HepG2 (cell line): ENCODE results near the gene CST4. TPM values are rescaled to one million over a fixed set of nuclear protein-coding genes. Genes with fewer than 3 reads are reported as not detected.
A peak's percentile ranks its signal among the peaks of the same experiment; 100 is the strongest.

ENCODE experiments used
- ATAC-seq: fragments of 200-7000 bp; cut with Tn5 transposase; 3 replicates; pipeline ENCODE4 v1.9.1; 2020; ENCODE audit warnings: mild to moderate bottlenecking, moderate library complexity
- BruUV-seq: library from RNA; stranded (reverse); fragments of 400-500 nt; replicated peaks from 2 replicates; lab custom pipeline; 2021; lab: Mats Ljungman, UMichigan
- CTCF ChIA-PET: fragments of 300-600 bp; formaldehyde crosslinking; extraction: SDS; loops from one replicate; lab custom pipeline; 2021; ENCODE audit warnings: low total read pairs, inconsistent platforms, low intra/inter-chr PET ratio; lab: Yijun Ruan, JAX
- POLR2A ChIA-PET: fragments of 350-600 bp; sonication (Branson Sonifier 250); formaldehyde crosslinking; loops from one replicate; lab custom pipeline; 2020; ENCODE audit warnings: antibody characterized with exemption, inconsistent platforms; lab: Yijun Ruan, JAX
- DNase-seq: peaks from one replicate; pipeline ENCODE4 v3.0.0-alpha.2; 2015; ENCODE audit warnings: low spot score
- FAIRE-seq: peaks from 3 replicates; lab custom pipeline; 2011; peaks lifted over from hg19 to GRCh38; lab: Jason Lieb, UNC
- H2AFZ ChIP-seq: one replicate; pipeline ENCODE4 v1.6.1; 2011; ENCODE audit warnings: low read length, inconsistent platforms
- H3K27ac ChIP-seq: fragments of 300-600 bp; 3 replicates; pipeline ENCODE4 v1.8.0; 2011; ENCODE audit warnings: mixed run types, mild to moderate bottlenecking, mixed read lengths, low read length, inconsistent platforms; ENCODE audit not compliant: insufficient read depth; ENCODE audit errors: extremely low read length
- H3K27me3 ChIP-seq, 2 experiments: fragments of 200-600 bp in 1 of 2; 2 replicates in 1 of 2; 3 replicates in 1 of 2; pipeline versions ENCODE4 v1.6.0 to v1.8.0; 2011; ENCODE audit warnings: low read length in 2 of 2, mild to moderate bottlenecking in 2 of 2, moderate library complexity in 2 of 2, inconsistent platforms in 1 of 2; ENCODE audit not compliant: insufficient read depth in 2 of 2, control insufficient read depth in 1 of 2
- H3K36me3 ChIP-seq, 2 experiments: fragments of 200-600 bp in 1 of 2; replicated peaks in 1 of 2; 2 replicates in 1 of 2; 3 replicates in 1 of 2; pipeline versions ENCODE4 v1.5.1 to v1.8.0; 2011; ENCODE audit warnings: low read length in 2 of 2, inconsistent platforms in 1 of 2; ENCODE audit not compliant: insufficient read depth in 2 of 2, control insufficient read depth in 1 of 2
- H3K4me1 ChIP-seq: 2 replicates; pipeline ENCODE4 v1.5.1; 2012; ENCODE audit warnings: low read length, inconsistent platforms; ENCODE audit not compliant: insufficient read depth
- H3K4me2 ChIP-seq: 2 replicates; pipeline ENCODE4 v1.6.0; 2011; ENCODE audit warnings: low read depth, low read length, inconsistent platforms
- H3K4me3 ChIP-seq, 3 experiments: fragments of 200-600 bp in 1 of 3; sonication (generic), shearing (Covaris generic) in 1 of 3; replicated peaks in 1 of 3; 2 replicates each; pipeline ENCODE4 v1.5.1; 2011 to 2016; ENCODE audit warnings: low read length in 3 of 3, inconsistent platforms in 2 of 3, low read depth in 2 of 3, mild to moderate bottlenecking in 2 of 3, control low read depth in 1 of 3, mixed read lengths in 1 of 3; ENCODE audit not compliant: insufficient read depth in 1 of 3
- H3K79me2 ChIP-seq: one replicate; pipeline ENCODE4 v1.6.1; 2011; ENCODE audit warnings: low read length, inconsistent platforms; ENCODE audit not compliant: insufficient read depth
- H3K9ac ChIP-seq: 2 replicates; pipeline ENCODE4 v1.6.0; 2011; ENCODE audit warnings: mild to moderate bottlenecking, low read depth, low read length, inconsistent platforms; ENCODE audit not compliant: insufficient read depth
- H3K9me3 ChIP-seq: 2 replicates; pipeline ENCODE4 v1.5.1; 2012; ENCODE audit warnings: mild to moderate bottlenecking, low read length
- H4K20me1 ChIP-seq: 2 replicates; pipeline ENCODE4 v1.6.0; 2011; ENCODE audit warnings: inconsistent platforms, mild to moderate bottlenecking, low read length, moderate library complexity; ENCODE audit not compliant: insufficient read depth
- MAFF ChIP-seq: IDR thresholded peaks from 2 replicates; pipeline ENCODE4 v1.6.1; 2011; ENCODE audit warnings: low read depth, low read length, improper control_type of control experiment
- MAFG ChIP-seq: sonication (generic); formaldehyde crosslinking; IDR thresholded peaks from 2 replicates; pipeline ENCODE4 v1.5.1; 2020; ENCODE audit warnings: mild to moderate bottlenecking, missing genetic modification reagents
- MAFK ChIP-seq, 2 experiments: IDR thresholded peaks in 1 of 2; conservative IDR thresholded peaks in 1 of 2; 2 replicates each; pipeline ENCODE4 v1.6.1; 2011; ENCODE audit warnings: improper control_type of control experiment in 2 of 2, low read length in 2 of 2
- RAD21 ChIP-seq: fragments of 450-650 bp; formaldehyde crosslinking; IDR thresholded peaks from 2 replicates; pipeline ENCODE4 v1.5.0; 2020; ENCODE audit warnings: mild to moderate bottlenecking
- WGBS: methylation state at CpG from one replicate; pipeline ENCODE4 v1.1.6; 2017; ENCODE audit warnings: low lambda C conversion rate; 5-methylcytosine and 5-hydroxymethylcytosine counted together
- in situ Hi-C: cut with HindIII; loops from 2 replicates; pipeline ENCODE4 v1.10.0; 2017; ENCODE audit warnings: low pct_unique_long_range_greater_than_20kb; ENCODE audit not compliant: extremely low pct_ligation_motif_present
- intact Hi-C: fragments of 100-400 bp; cut with micrococcal nuclease; formaldehyde crosslinking; loops from one replicate; pipeline ENCODE4 v1.10.0; 2022; ENCODE audit not compliant: unreplicated experiment
- polyA plus RNA-seq, 8 experiments: library from polyadenylated mRNA; depleted of rRNA in 3 of 8; stranded (reverse) in 7 of 8; unstranded in 1 of 8; fragments of >200 nt; fragmentation: Illumina TruSeq in 4 of 8; extraction: Trizol in 4 of 8; gene quantifications; 2 replicates each; pipeline versions ENCODE4 v1.2.1 to v1.2.3, GENCODE V29; 2011 to 2016; ENCODE audit warnings: low read depth in 4 of 8, missing spikeins in 1 of 8, mixed read lengths in 1 of 8; ENCODE audit not compliant: insufficient read depth in 1 of 8
- total RNA-seq, 5 experiments: library from RNA; depleted of rRNA; stranded (reverse); fragments of >200 nt; fragmentation: Illumina TruSeq; extraction: Trizol; gene quantifications; 2 replicates each; pipeline ENCODE4 v1.2.3, GENCODE V29; 2016; ENCODE audit warnings: low read depth in 1 of 5
- TF ChIP-seq, protein P1 (sequence below): sonication (generic); formaldehyde crosslinking; IDR thresholded peaks from 2 replicates; pipeline ENCODE4 v1.4.0; 2020; ENCODE audit warnings: missing genetic modification reagents
- TF ChIP-seq, protein P2 (sequence below): sonication (generic); formaldehyde crosslinking; IDR thresholded peaks from 2 replicates; pipeline ENCODE4 v1.5.0; 2020; ENCODE audit warnings: mild to moderate bottlenecking, missing genetic modification reagents
- TF ChIP-seq, protein P3 (sequence below): sonication (generic); formaldehyde crosslinking; IDR thresholded peaks from 2 replicates; pipeline ENCODE4 v1.4.0; 2020; ENCODE audit warnings: missing genetic modification reagents

CST4 gene
- total and polyA plus RNA-seq, 2 of the 13 experiments (the other 11 are each of a cell fraction or from before 2014, with no cell fraction given): not detected

GRCh38 chr20:23656372-23656771 is 32.5 kb downstream of the CST4 start:
- FAIRE-seq (no peak), DNase-seq (no peak), ATAC-seq (no peak)
- Histone ChIP-seq H3K4me2 (no peak overlapping the region), H3K9ac (no peak overlapping the region), H3K27ac (no peak overlapping the region), H3K4me3 (no peak overlapping the region), H3K4me1 (peaks cover 92% of the 10 kb centered on the region), H3K79me2 (peaks cover 5% of the 10 kb centered on the region), H3K27me3 (no peaks in the 10 kb centered on the region), H2AFZ (no peak overlapping the region), H3K9me3 (no peaks in the 10 kb centered on the region), H3K36me3 (no peaks in the 10 kb centered on the region), H4K20me1 (no peaks in the 10 kb centered on the region)
- in situ Hi-C loops: no loop called here
- 94% methylated on average over 10 of the region's 10 CpGs for WGBS
- ChIA-PET CTCF (no interaction called here), POLR2A (interaction anchor here (1.2 to 9.9 kb wide), 2 partner anchors 21 to 306 kb away, joined by 3 to 543 read pairs; partner anchors contain the start of genes CST3 and NXT1)
- TF ChIP-seq, protein P1, sequence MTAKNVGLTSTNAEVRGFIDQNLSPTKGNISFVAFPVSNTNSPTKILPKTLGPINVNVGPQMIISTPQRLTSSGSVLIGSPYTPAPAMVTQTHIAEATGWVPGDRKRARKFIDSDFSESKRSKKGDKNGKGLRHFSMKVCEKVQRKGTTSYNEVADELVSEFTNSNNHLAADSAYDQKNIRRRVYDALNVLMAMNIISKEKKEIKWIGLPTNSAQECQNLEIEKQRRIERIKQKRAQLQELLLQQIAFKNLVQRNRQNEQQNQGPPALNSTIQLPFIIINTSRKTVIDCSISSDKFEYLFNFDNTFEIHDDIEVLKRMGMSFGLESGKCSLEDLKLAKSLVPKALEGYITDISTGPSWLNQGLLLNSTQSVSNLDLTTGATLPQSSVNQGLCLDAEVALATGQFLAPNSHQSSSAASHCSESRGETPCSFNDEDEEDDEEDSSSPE (CRISPR knock-in tag): no peak
- TF ChIP-seq, protein P2, sequence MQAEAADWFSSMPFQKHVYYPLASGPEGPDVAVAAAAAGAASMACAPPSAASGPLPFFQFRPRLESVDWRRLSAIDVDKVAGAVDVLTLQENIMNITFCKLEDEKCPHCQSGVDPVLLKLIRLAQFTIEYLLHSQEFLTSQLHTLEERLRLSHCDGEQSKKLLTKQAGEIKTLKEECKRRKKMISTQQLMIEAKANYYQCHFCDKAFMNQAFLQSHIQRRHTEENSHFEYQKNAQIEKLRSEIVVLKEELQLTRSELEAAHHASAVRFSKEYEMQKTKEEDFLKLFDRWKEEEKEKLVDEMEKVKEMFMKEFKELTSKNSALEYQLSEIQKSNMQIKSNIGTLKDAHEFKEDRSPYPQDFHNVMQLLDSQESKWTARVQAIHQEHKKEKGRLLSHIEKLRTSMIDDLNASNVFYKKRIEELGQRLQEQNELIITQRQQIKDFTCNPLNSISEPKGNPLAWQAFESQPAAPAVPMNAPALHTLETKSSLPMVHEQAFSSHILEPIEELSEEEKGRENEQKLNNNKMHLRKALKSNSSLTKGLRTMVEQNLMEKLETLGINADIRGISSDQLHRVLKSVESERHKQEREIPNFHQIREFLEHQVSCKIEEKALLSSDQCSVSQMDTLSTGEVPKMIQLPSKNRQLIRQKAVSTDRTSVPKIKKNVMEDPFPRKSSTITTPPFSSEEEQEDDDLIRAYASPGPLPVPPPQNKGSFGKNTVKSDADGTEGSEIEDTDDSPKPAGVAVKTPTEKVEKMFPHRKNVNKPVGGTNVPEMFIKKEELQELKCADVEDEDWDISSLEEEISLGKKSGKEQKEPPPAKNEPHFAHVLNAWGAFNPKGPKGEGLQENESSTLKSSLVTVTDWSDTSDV (CRISPR knock-in tag): 0 out of 2 replicates have a peak, but pooled peaks have one; percentile 17
- TF ChIP-seq MAFF (peak; percentile 94), RAD21 (CRISPR knock-in tag) (no peak), MAFG (CRISPR knock-in tag) (peak; percentile 71), MAFK (conservative IDR thresholded peaks at IDR 0.05 in 1 of 2, IDR thresholded peaks at IDR 0.05 in 1 of 2; ENCODE audit: low read length in 2 of 2) (peak; percentile 97)
- TF ChIP-seq, protein P3, sequence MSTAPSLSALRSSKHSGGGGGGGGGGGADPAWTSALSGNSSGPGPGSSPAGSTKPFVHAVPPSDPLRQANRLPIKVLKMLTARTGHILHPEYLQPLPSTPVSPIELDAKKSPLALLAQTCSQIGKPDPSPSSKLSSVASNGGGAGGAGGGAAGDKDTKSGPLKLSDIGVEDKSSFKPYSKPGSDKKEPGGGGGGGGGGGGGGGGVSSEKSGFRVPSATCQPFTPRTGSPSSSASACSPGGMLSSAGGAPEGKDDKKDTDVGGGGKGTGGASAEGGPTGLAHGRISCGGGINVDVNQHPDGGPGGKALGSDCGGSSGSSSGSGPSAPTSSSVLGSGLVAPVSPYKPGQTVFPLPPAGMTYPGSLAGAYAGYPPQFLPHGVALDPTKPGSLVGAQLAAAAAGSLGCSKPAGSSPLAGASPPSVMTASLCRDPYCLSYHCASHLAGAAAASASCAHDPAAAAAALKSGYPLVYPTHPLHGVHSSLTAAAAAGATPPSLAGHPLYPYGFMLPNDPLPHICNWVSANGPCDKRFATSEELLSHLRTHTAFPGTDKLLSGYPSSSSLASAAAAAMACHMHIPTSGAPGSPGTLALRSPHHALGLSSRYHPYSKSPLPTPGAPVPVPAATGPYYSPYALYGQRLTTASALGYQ (CRISPR knock-in tag): no peak
- intact Hi-C loops: no loop called here
- no TSS peak for BruUV-seq
